ENCODE data around the gene TMEM121.

TMEM121 gene

DNA sequence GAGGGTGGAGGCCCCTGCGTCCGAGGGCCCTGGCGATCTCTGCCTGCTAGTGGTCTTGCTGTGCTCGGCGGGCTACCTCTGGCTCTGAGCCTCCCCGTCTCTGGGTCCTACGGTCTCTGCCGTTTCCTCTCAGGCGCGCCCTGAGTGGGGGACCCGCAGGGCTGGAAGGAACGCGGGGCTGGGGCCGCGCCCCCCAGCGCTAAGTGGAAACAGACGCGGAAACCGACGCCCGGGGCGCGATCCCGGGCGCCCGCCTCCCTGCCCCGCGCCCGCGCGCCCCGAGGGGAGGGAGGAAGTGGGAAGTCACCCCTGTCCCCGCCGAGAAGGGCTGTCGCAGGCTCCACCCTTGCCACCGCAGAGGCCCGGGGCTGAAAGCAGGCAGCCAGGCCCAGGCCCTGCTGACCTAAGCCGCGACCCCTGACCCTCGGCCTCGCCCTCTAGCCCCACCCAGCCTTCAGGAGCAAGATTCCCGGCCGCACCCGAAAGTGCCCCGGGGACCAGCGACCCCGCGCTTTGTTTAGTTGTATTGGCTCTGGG, 38.9 kb upstream of the TMEM121 start:
- peak; percentile 75 for DNase-seq (ENCODE audit: low spot score)

DNA sequence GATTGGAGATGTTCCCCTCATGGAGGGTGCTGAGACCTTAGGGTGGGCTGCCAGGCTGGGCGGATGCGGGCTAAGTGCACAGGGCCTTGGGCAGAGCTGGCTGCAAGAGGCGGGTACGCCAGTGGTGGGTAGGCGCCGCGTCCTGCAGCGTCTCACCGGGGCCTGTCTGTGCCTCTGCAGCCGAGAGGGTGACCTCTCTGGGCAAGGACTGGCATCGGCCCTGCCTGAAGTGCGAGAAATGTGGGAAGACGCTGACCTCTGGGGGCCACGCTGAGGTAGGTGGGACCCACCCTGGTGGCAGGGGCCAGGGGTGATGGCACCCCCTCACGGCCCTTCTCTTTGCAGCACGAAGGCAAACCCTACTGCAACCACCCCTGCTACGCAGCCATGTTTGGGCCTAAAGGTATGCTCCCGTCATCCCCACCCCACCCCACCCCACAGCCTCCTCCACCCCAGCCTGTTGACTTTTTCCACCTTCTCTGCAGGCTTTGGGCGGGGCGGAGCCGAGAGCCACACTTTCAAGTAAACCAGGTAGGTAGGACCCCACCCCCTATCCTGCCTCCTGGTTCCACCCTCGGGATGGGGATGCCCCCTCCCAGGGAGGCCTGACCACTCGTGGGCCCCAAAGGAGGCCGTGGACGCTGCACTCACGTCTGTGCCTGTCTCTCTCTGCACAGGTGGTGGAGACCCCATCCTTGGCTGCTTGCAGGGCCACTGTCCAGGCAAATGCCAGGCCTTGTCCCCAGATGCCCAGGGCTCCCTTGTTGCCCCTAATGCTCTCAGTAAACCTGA, 38.2 kb upstream of the TMEM121 start:
- DNase-seq (ENCODE audit: low spot score), result no peak

DNA sequence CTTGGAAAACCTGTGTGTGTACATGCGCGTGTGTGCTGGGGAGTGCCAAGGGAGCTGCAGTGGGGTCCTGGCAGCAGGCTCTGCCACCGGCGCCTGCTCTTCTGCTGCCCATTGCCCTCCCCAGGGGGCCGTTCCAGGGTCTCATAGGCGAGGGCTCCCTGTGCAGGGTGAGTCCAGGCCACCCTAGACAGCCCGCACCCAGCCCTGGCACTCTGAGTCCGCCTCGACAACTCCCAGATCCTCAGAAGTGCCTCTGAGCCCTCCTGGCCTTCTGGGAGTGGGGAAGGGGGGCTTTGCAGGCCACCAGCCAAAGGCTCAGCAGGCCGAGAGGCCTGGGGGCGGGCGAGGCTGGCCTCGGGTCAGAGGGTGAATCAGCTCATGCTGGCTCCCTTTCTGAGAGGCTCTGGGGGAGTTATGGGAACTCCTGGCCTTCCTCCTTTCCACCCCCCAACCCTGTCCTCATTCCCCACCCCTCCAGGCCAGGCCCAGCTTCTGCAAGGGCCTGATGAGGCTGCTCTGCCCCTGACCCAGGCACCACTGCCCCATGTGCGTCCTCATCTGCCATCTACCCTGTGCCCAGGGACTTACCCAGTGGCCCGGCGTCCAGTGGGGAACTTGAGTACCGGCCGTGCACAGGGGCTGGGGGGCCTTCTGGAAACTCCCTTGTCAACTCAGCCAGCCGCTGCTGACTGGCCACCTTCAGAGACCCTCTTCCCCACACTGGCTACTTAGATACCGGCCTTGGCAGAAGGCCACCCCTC, 37.4 kb upstream of the TMEM121 start:
- DNase-seq (ENCODE audit: low spot score), result no peak

DNA sequence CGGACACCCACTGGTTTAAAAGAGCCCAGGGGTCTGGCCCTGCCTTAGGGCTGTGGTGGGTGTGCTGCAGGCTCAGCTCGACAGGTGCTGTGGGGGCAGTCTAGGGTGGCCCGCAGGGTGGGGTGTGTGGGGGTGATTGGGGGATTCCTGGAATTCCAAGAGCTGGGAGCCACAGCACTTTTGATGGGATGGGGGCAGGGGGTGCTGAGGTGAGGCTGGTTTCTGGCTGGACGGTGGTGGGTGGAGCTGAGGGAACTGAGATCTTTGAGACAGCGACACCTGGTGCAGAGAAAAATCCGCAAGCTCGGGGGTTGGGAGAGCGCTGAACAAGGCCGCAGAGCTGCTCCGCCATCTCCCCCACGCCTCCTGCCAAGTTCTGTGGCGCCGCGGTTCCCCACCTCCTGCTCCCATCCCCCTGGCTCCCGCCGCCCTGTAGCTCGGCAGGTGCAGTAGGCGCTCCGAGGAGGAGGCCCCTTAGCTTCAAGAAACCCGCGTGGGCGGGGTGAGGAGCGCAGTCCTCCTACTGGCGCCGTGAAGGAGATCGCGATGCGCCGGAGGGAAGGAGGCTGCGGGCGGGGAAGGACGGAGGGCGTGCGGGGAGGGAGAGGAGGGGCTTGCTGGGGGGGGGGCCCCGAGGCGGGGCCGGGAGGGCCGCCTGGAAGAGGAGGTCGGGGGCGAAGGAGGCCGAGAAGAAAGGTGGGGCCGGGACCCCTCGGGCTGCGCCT, 36.7 kb upstream of the TMEM121 start:
- peak; percentile 87 for DNase-seq (ENCODE audit: low spot score)

DNA sequence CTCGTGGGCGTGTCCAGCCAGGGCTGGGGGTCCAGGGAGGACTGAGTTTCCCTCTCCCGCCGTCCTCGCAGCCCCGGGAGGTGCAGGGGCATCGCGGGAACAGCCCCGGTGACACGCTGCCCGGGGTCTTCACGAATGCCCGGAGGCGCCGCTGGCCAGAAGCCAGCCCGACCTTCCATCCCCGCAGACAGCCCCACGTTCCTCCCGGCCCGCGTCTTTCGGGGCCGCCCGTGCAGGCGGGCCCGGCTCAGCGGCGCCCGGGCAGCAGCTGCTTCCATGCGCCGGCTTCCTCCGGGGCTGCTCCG, 36.2 kb upstream of the TMEM121 start:
- no peak for DNase-seq (ENCODE audit: low spot score)

DNA sequence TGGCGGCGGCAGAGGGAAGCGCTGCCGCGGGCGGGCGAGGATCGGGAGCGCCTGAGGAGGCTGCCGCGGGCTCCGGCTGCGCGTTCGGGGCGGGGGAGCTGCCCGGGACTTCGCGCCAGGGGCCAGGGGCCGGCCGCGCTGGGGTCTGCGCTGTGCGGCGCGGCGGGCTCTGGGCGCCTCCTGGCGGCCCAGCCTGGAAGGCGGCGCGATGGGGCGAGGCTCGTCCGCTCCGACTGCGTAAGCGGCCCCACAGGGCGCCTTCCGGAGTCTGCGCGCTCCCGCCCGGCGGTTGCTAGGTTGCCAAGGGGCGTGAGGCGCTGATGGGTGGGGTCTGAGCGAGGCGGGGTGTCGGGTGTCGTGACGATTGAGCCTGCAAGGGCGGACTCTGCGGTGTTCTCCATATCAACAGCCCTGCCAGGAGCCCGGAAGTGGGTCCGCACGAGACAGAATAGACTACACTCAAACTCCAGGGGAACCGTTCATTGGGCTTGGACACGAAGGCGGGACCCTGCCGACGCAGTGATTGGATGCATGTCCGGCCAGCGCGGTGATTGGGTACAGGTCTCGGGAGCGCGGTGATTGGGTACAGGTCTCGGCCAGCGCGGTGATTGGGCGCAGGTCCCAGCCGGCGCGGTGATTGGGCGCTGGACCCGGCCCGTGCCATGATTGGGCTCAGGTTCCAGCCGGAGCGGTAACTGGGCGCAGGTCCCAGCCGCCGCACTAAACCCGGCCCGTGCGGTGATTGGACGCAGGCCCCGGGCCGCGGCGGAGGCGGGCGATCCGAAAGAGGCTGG, 35.6 kb upstream of the TMEM121 start, which contains the start of gene TEDC1:
TEDC1 (plus strand) TSS at position 675 of the 794 bp plus-strand sequence. CDS start 130 bp downstream, outside the sequence.
- peak; percentile 100 for DNase-seq (ENCODE audit: low spot score)

DNA sequence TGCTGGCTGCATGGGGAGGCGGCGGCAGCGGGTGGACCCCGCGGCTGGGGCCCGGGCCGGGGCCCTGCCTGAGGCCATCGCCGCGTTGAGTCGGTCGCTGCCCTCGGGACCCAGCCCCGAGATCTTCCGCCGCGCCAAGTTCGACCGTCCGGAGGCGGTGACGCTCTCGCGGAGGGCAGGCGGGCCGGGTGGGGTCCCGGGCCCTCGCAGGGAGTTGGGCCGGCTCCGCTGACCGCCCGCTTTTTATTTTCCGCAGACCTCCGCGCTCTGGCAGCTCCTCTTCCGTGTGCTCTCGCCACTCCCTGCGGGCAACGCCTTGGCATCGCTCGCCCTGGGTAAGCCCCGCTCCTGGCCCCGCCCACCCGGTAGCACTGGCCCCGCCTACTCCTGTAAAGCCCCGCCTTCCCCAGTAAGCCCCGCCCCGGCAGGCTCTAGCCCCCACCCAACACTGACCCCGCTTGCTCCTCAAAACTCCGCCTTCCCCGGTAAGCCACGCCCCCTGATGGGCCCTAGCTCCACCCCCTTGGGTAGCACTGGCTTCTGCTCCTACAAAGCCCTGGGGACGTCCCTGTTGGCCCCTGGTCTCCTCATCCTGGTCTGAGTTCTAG, 34.9 kb upstream of the TMEM121 start:
- peak; percentile 67 for DNase-seq (ENCODE audit: low spot score)

DNA sequence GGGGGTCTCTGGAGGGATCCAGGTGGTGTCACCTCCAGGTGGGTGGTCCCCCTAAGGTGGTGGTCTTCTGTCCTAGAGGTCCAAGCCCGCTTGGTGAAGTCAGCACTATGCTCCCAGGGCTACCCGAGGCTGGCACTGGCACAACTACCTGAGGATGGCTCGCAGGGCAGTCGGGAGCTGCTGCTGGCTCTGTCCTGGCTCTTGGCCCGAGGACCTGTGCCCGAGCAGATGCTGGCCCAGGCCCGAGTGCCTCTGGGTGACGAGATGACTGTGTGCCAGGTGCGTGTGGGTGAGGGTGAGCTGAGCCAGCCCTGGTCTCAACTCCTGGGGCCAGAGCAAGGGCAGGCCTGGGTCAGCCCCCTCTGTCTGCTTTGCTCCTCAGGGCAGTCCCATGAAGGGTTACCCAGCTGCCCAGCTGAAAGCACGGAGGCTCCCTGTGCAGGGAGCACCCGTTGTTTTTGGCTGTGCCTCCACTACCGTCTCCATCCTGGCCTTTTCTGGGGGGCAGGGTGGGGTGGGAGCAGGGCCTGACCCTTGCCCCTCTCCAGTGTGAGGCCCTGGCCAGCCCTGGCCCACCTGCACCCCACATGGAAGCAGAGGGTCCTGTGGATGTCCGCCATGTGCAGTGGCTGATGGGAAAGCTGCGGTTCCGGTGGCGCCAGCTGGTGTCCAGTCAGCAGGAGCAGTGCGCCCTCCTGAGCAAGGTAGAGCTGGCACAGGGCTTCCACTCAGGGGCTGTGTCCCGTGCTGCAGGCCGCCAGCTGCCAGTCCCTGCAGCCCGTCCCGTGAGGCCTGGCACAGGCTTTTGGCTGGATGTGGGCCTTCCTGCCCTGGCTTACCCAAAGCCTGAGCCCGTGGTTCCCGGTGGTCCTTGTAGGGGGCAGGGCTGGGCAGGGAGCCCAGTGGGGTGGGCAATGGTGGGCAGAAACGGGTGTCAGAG, 34.1 kb upstream of the TMEM121 start:
- DNase-seq (ENCODE audit: low spot score), result no peak

DNA sequence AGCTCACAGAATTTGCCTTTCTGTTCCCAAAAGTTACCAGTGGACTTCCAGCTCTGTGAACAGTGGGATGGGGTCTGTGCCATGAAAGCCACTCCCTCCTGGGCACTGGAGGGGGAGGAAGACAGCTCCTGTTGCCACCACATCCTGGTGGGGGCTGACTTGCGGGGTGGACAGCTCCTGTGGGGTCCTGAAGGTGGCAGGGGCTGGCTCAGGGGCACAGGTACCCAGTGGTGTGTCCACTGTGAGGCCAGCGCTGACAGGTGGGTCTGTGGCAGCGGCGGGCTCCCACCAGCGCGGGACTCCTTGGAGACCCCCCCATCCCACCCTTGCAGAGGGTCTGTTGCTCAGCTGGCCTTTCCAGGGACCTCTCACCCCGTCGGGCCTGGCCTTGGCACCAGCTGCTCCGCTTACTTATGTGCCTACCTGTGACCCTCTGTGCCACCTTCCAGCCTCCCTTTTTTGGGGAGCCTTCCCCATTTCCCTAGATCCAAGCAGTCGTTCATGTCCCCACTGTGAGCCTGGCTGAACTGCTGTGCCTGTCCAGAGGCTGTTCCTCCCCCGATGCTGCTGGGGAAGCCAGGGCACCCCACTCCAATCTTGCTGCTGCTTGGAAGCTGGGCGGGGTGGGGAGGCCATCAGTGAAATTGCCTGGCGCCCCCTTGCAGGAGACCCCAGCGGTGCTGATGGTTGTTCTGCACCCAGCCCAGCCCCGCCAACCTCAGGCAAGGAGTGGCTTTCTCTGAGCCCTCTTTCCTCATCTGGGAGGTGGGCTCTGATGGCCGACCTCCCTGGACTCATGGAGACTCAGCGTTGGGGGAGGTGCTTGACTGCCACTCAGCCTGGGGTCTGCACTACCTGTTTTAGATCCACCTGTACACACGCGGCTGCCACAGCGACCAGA, 33.2 kb upstream of the TMEM121 start:
- DNase-seq (ENCODE audit: low spot score), result no peak

DNA sequence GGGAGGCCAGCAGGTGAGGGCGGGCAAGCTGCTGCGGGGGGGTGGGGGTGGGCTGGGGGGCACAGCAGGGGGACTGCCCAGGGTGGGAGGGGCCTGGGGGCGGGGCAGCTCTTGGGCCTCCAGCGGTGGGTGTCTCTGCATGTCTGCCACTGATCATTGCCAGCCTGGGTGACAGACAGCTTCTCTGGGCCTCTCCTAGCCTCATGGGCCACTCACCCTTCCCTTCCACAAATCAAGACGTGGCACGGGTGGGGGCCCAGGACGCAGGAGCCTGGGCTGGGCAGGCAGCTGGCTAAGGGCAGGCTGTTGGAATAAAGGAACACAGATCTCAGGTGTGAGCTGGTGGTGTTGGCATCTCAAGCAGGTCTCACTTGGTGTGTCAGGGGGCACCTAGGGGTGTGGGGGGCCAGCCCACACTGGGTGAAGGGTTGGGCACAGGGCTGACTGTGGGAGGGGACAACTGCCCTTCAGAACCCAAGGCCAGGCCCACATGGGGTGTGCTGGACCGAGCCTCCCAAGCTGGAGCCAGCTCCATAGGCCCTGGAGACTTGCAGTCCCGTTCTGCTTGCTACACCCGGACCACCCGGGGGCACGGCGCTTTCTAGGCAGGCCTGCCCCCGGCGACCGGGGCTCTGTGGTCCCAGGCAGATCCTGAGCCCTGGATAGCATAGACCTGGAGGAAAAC, 32.3 kb upstream of the TMEM121 start:
- DNase-seq (ENCODE audit: low spot score), result no peak

DNA sequence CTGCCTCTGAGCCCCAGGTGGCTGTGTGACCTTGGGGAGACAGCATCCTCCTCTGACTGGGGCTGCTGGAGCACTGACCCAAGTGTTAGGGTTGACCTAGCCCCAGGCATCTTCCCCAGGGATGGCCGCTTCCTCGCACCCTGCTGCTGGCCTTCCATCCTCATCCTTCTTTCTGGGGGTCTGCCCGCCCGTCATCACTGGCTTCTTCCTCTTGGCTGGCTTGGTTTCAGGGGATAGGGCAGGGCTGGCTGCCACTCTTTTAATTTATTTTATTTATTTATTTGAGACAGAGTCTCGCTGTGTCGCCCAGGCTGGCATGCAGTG, 31.8 kb upstream of the TMEM121 start:
- no peak for DNase-seq (ENCODE audit: low spot score)

DNA sequence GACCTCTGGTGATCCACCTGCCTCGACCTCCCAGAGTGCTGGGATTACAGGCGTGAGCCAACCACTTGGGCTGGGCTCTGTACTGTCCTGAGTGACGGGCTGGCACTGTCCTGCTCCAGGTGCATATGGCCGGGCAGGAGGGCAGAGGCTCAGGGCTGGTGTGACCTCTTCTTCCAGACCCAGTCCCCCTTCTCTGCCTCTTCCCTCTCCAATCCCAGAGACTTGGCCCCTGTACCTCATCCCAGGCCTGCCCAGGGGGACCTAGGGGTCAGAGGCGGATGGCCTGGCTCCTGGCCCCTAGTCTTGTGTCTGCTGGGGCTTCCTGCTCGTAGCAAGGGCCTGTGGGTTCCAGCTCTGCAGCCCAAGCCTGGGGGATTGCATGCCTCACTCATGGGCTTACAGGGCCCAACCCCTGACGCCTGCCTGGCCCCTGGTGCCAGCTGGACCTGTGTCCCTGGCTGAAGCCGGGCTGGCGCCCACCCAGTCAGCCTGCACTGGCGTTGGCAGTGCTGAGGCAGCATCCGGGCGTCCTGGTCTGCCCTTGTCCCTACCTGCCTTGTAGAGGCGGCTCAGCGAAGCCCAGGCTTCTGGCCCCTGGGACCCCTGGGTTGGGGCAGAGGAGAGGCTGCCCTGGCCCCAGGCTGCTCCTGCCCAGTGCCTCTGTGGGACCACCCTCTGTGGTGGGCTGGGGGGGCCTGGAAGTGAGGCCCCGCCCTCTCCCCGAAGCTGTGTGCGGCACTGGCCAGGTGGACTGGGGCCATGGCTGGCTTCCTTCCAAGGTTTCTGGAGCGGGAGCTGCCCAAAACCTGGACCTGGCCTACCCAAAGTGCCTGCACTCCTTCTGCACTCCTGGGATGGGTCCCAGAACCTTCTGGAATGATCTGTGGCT, 31.0 kb upstream of the TMEM121 start:
- DNase-seq (ENCODE audit: low spot score), result no peak

DNA sequence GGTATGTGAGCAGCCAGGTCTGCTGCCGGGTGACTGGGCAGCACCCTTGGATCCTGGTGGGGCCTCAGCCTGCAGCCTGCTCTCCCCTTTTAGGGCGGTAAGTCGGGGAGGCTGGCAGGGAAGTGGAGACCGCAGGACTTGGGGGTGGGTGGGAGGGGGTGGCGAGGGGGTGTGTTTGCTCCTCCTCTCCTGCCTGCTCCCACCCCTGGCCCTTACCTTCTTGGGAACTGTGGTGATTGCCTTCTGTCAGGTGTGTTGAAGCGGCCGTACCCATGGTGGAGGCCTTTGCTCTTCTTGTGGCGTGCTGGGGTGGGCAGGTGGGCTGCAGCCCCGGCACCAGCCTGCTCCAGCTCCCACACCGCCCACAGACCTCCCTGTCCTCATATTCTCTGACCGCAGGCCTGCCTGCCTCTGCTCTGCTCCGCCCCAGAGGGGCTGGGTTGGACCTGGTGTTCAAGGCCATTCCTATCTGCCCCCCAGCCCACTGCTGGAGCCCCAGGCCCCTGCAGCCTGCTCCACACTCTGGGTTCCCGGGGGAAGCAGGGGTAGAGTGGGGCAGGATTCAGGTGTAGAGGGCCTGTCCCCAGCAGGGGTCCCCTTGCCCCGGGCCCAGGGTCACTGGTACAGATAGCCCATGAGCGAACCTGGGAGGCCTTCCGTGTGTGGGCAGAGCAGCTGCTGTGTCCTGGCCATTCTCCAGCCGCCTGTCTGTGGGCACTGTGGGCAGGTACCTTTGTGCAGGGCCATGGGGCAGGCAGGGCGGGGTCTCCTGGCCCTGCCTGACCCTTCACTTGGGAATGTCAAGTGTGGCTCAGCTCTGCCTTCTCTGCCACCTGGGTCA, 30.2 kb upstream of the TMEM121 start:
- DNase-seq (ENCODE audit: low spot score), result no peak

DNA sequence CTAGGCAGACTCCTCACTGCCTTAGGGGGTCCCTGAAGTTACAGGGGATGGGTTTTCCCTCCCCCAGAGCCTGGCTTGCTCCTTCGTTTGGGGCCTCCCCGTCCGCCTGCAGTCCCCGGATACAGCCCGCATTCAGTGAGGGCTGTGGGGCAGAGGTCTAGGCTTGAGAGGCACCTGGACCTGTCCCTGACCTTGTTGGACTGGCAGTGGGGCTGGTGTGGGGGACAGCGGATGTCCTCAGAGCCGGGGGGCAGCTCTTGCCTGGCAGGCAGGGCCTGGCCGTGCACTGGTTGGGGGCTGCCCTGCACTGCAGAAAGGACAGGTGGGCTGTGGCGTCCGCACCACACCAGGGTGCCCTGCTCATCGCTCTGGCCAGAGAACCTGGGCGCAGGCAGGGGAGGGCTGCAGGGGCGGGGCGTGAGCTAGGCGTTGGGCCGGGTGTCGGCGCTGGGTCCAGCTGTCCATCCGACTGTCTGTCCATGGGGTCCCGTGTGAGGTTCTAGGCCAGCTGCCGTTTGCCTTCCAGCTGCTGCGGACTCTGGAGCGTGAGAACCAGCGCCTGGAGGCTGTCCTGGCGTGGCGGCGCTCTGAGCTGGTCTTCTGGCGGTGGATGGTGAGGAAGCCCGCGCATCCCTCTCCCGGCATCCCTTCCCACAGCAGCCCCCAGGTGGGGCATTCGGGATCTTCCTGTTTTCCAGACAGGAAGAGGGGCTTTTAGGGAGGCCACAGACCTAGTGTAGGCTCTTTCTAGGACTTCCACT, 29.4 kb upstream of the TMEM121 start:
- DNase-seq (ENCODE audit: low spot score), result no peak

DNA sequence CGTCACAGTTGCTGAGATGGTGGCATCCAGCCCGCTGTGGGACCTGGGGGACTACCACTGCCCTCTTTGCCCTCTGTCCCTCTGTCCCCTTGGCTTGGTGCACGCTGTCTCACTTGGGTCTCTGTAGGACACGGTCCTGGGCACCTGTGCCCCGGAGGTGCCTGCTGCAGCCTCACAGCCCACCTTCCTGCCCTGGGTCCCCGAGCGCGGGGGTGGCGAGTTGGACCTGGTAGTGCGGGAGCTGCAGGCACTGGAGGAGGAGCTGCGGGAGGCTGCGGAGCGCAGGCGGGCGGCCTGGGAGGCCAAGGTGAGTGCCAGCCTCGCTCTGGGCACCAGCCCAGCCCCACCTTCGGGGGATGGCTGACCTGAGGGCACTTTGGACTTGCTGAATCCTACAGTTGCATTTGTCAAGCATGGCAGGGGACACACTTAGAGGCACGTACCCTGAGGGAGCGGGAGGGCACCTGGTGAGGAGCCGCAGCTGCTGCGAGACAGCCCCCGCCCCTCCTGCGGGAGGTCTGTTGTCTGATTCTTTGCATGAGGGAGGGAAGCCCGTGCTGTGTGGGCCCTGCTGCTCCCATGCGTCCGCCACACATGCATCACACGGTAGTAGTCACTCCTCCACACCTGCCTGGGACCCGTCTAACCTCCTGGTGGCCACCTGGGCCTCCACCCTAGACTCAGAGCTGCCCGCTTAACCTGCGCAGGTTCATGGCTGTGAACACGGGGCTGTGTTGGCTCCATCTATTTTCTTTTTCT, 28.5 kb upstream of the TMEM121 start:
- no peak for DNase-seq (ENCODE audit: low spot score)

Data from CD4-positive, alpha-beta T cell treated with Interleukin-6 at 100 ng/mL for 8 hours (primary cell).